Measurements from ENCODE around the gene SLC25A30.
A peak's percentile ranks its signal among the peaks of the same experiment; 100 is the strongest.
"Not testable (repeated sequence)": the region's sequence is repeated elsewhere in the genome, so short reads cannot be mapped to it uniquely, and the experiment has no call there.

SLC25A30 gene

GRCh38 chr13:45426056-45426841 is 8.1 kb upstream of the SLC25A30 start:
- DNase-seq, result not testable (repeated sequence)

GRCh38 chr13:45422731-45423292 is 4.6 kb upstream of the SLC25A30 start:
- DNase-seq, result no peak

GRCh38 chr13:45419945-45420344 is 1.8 kb upstream of the SLC25A30 start:
- DNase-seq, result no peak

- DNase-seq, result not testable (repeated sequence)
Observed at GRCh38 chr13:45419389-45419788, 1.2 kb upstream of the SLC25A30 start.

- DNase-seq, result no peak
Observed at GRCh38 chr13:45416516-45417128, 1.6 kb downstream of the SLC25A30 start.

- DNase-seq, result no peak
Observed at GRCh38 chr13:45415112-45415511, 3.1 kb downstream of the SLC25A30 start.

- DNase-seq, result no peak
Observed at GRCh38 chr13:45413826-45414307, 4.3 kb downstream of the SLC25A30 start.

GRCh38 chr13:45412274-45413049 is 5.7 kb downstream of the SLC25A30 start:
- no peak for DNase-seq

- no peak for DNase-seq
Observed at GRCh38 chr13:45411631-45412030, 6.5 kb downstream of the SLC25A30 start.

GRCh38 chr13:45411221-45411620 is 7.0 kb downstream of the SLC25A30 start:
- DNase-seq, result no peak

- no peak for DNase-seq
Observed at GRCh38 chr13:45410466-45410865, 7.7 kb downstream of the SLC25A30 start.

- no peak for DNase-seq
Observed at GRCh38 chr13:45410001-45410400, 8.2 kb downstream of the SLC25A30 start.

GRCh38 chr13:45406421-45406820 is 11.8 kb downstream of the SLC25A30 start:
- DNase-seq, result no peak

GRCh38 chr13:45403081-45403480 is 15.1 kb downstream of the SLC25A30 start:
- DNase-seq, result no peak

- DNase-seq, result no peak
Observed at GRCh38 chr13:45402641-45403040, 15.5 kb downstream of the SLC25A30 start.

GRCh38 chr13:45401314-45401713 is 16.9 kb downstream of the SLC25A30 start:
- DNase-seq, result no peak

- peak; percentile 53 for DNase-seq
Observed at GRCh38 chr13:45398877-45399276, 19.3 kb downstream of the SLC25A30 start.

GRCh38 chr13:45396533-45397095 is 21.6 kb downstream of the SLC25A30 start:
- DNase-seq, result no peak

GRCh38 chr13:45393941-45394570 is 24.1 kb downstream of the SLC25A30 start:
- peak; percentile 24 for DNase-seq

GRCh38 chr13:45392811-45393210 is 25.4 kb downstream of the SLC25A30 start:
- no peak for DNase-seq

GRCh38 chr13:45391926-45392325 is 26.2 kb downstream of the SLC25A30 start:
- no peak for DNase-seq

GRCh38 chr13:45391128-45391527 is 27.0 kb downstream of the SLC25A30 start:
- DNase-seq, result not testable (repeated sequence)
